CD4-positive, alpha-beta T cell treated with Interleukin-15 for 4 hours (primary cell): ENCODE measurements around the gene CADM2.
"Not testable (repeated sequence)": the region's sequence is repeated elsewhere in the genome, so short reads cannot be mapped to it uniquely, and the experiment has no call there.

Experiments used
- DNase-seq: peaks from one replicate; pipeline ENCODE4 v3.0.0-alpha.2; 2020; ENCODE audit warnings: low spot score

The CADM2 gene

GRCh38 chr3:84958495-84959469 is at the start of gene CADM2:
Gene CADM2 (plus strand): TSS chr3:84958989.
- DNase-seq, result peak; percentile 45

- not testable (repeated sequence) for DNase-seq
Measured at GRCh38 chr3:84918592-84918991, 40.2 kb upstream of the CADM2 start.

DNA sequence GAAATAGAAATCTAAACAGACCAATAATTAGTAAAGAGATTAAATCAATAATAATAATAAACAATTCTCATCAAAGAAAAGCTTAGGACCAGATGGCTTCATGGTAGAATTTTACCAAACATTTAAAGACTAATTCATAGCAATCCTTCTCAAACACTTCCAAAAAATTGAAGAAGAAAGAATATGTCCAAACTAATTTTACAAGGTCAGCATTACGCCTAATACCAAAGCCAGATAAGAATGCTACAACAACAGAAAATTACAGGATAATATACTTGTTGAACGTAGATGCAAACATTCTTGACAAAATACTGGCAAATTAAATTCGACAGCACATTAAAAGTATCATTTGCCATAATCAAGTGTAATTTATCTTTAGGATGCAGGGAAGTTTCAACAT is 36.1 kb upstream of the CADM2 start:
- DNase-seq, result no peak

DNA sequence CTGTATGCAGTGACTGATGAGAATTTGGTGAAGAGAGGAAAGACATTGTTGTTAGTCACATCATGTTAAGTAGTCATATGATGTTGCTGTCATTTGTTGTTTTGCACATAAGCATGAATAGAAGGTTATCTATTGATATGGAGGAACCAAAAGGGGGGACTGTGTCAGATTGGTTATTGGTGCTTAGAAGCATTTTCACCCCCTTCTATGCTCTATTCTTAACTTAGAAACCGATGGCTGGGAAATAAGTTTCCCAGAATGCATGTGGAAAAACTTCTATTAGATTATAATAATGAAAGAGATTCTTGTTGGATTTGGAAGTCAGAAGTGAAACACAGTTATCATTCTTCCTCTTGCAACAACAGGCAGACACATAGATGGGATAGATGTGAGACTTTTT is 33.2 kb upstream of the CADM2 start:
- no peak for DNase-seq

DNA sequence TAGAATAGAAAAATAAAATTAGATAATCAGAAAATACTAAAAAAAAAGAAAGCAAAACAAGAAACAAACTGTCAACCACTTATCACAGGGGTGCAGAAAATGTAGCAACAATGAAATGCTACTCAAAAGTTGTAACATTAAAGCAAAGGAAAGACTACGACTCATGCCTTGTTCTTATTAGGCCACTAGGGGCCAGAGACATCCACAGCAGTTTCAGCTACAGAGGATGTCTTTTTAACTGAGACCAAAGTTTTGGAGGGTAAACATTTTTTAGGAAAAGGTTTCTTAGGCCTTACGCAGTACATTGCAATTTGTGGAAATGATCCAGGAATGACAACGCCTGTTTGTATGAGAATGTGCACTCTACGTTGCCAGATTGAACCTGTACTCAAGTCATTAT is 15.4 kb upstream of the CADM2 start:
- no peak for DNase-seq

- DNase-seq, result no peak
Measured at GRCh38 chr3:84946240-84946639, 12.5 kb upstream of the CADM2 start.

- no peak for DNase-seq
Measured at GRCh38 chr3:84959470-84960271, 882 bp downstream of the CADM2 start.

GRCh38 chr3:84960581-84960980 is 1.8 kb downstream of the CADM2 start:
- DNase-seq, result no peak

GRCh38 chr3:84961011-84961410 is 2.2 kb downstream of the CADM2 start:
- no peak for DNase-seq

- DNase-seq, result no peak
Measured at GRCh38 chr3:84961521-84962255, 2.9 kb downstream of the CADM2 start.

DNA sequence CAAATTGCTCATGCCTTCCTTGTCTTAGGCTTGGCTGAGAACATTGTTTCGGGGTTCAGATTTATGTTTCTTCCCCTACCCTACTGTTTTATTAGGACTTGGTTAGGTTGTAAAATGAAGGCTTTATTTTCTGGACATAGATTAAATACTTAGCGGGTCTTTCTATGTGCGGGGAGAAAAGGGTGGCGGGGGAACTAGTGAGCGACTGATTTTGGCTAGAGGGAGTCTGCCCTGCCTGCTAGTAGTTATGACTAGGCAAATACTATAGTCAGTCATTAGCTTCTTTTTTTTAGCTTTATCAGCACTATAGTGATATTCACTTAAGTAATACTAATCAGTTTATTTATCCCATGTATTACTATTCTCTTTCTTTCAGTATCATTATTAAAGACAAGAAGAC is 3.6 kb downstream of the CADM2 start:
- no peak for DNase-seq

DNA sequence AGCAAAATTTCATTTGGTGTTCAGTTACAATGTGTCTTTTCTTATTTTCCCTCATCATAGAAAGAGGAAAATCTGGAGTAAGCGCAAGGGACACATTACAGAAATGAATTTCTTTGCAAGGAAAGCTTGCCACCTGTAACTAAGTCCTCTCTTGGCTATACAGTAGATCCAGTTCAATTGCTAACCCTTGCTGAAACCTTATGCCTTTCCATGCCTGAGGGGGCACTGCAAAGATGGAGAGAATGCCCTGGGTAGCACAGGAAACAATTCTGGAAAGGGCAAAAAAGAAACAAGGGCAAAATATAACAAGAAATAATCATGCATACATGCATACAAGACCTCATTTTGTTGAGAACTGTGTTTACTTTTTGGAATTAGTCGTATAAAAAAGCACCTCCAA is 4.3 kb downstream of the CADM2 start:
- no peak for DNase-seq

GRCh38 chr3:84965141-84965540 is 6.4 kb downstream of the CADM2 start:
- DNase-seq, result no peak

GRCh38 chr3:84967767-84968581 is 9.2 kb downstream of the CADM2 start:
- no peak for DNase-seq

GRCh38 chr3:84968701-84969235 is 10.0 kb downstream of the CADM2 start:
- DNase-seq, result no peak

DNA sequence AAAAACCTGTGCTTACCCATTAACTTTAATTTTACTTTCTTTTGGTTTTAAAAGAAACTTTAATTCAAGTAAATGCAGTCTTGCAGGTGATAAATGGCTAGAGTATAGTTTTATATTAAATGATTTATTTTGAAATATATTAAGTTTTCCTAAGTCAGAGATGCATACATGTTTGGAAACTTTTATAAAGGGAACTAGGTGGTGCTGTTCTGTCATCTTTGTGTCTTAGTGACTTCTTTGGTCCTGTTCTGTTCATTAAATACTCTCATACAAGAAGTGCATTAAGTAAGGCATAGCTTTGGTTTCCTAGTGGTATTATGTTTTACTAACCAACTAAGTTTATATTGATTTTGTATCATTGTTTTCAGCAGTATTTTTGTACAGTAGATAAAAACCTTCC is 15.6 kb downstream of the CADM2 start:
- DNase-seq, result no peak

GRCh38 chr3:84977021-84977420 is 18.2 kb downstream of the CADM2 start:
- DNase-seq, result no peak

DNA sequence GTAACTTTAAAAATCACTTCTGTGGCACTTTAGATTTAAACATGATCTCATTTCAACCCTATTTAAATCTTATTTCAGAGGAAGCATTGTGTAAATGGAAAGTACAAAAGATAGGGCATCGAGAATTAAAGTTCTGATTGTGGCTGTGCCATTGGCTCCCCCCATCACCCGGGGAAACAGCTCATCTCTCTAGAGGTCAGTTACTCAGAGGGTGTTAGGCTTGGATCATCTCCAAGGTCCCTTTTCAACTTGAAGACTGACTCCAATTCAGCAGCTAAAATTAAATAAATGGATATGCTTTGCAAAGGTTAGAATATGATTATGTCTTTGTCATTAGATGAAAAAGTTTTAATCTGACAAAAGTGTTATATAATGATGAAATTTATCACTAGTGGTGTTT is 20.1 kb downstream of the CADM2 start:
- no peak for DNase-seq

- no peak for DNase-seq
Measured at GRCh38 chr3:84980011-84980410, 21.2 kb downstream of the CADM2 start.

GRCh38 chr3:84980456-84980855 is 21.7 kb downstream of the CADM2 start:
- no peak for DNase-seq

DNA sequence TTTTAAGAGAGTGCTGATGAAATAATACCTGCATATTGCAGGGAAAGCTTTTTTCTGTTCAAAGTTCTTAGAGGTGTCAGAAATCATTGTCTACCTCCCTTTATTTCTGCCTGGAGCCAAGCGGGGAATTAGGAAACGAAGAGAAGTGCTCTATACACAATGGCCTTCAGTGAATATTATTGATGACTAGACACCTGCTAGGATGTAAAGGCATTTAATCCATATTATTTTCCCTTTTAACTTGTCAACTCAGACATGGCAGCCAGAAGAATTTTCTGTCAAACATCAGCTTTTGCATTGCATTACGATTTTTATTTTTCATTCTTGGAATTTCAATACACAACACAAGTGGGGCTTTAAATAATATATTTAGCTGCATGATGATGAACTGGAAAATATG is 24.7 kb downstream of the CADM2 start:
- DNase-seq, result no peak
